Activated CD4-positive, alpha-beta T cell treated with anti-CD3 and anti-CD28 coated beads, Interleukin-2, Interleukin-6, amounts not matched to agents 100 ng/mL and 50 ng/mL, durations not matched to agents 16 hours and 8 hours (primary cell): ENCODE measurements around the gene CDK16.
A peak's percentile ranks its signal among the peaks of the same experiment; 100 is the strongest.

Source experiments
- DNase-seq: peaks from one replicate; pipeline ENCODE4 v3.0.0-alpha.2; 2020

The CDK16 gene

GRCh38 chrX:47218280-47218919, at the start of gene CDK16:
Gene CDK16 (plus strand): TSS chrX:47218681. CDS start chrX:47223558, 4,877 bp downstream.
- peak; percentile 89 for DNase-seq

GRCh38 chrX:47169273-47169672, 49.2 kb upstream of the CDK16 start:
- DNase-seq: no peak

- DNase-seq: no peak
Observed at GRCh38 chrX:47169726-47170515, 48.6 kb upstream of the CDK16 start.

GRCh38 chrX:47170861-47171692, 47.4 kb upstream of the CDK16 start:
- no peak for DNase-seq

DNA sequence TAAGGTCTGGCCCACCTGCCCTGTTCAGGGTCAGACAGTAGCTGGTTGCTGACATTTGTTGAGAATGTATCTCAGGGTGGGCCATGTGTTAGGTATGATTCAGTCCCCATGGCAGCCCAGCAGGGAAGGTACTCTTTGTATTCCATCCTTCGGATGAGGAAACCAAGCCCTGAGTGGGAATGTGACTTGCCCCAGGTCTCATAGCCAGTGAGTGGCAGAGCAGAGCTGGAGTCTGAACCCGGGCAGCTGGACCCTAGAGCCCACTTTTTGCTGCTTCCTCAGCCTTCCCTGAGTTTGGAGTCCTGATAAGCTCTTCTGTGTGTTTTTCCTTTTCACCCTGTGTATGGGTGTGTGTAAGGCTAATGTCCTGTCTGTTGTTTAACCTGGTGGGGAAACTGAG, 46.5 kb upstream of the CDK16 start:
- DNase-seq: no peak

DNA sequence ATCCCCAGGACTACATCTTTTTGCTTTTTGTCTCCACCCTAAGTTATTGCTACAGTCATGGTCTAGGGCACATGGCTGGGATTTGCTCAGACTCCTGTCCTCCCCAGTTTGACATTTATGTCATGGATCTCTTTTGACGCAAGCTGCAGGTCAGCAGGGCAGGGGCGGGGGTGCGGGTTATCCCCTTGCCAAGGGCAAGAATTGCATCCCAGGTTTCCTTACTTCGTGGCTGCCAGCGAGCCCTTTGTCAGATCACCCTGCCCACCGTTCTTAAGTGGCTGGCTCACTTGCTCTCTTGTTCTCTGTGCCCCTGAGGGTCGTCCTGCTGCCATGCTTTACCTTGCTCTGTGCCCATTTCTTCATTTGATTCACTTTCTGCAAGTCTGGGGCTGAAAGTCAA, 45.9 kb upstream of the CDK16 start:
- DNase-seq: no peak

GRCh38 chrX:47172971-47173792, 45.3 kb upstream of the CDK16 start:
- DNase-seq: no peak

GRCh38 chrX:47174376-47174775, 44.1 kb upstream of the CDK16 start:
- no peak for DNase-seq

DNA sequence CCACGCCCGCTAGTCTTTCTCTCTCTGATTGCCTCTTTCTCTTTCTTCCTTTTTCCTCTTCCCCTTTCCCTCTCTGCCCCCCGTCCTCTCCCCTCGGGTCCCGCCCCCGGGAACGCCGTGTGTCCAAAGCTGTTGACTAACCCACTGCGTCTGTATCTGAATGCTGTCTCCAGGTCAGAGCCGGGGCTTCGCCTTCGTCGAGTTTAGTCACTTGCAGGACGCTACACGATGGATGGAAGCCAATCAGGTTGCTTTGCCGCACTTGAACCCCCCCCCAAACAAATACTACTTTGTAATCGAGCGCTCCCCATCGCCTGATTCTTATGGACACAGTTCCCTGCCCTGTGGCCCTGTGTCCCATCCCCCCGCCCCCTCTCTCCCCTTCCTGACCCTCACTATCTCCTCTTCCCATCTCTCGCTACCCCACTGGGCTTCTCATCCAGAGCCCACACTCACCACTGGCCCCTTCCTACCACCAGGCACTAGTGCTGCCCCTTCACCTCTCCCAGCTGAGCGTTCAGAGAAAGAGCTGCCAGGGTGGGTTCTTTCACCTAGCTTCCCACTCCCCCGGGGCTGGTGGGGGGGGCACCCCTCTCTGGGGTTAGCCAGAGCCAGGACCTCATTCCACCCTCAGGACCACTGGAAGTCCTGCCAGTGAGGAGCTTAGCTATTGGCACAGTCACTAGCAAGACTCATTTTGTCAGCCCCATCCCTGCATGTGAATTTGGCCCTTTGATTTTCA, 43.5 kb upstream of the CDK16 start:
- DNase-seq: no peak

DNA sequence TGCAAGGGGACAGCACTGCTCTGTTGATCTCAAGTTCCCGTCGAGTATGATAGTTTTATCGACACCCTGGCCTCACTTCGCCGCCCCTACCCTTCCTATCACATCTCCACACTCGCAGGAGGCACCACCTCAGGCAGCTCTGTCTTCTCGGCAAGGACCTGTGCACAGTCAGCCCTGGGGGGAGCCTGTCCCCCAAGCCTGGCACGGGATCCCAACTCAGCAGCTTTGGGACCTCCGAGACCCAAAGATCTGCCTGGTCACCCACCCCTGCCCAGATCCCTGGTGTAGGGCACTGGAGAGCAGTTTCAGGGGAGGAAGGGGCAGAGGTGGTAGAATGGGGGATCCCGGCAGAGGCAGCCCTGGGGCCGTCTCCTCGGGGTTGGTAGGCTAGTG, 42.9 kb upstream of the CDK16 start:
- no peak for DNase-seq

- no peak for DNase-seq
Observed at GRCh38 chrX:47176101-47176740, 42.3 kb upstream of the CDK16 start.

- DNase-seq: no peak
Observed at GRCh38 chrX:47177079-47177478, 41.4 kb upstream of the CDK16 start.

DNA sequence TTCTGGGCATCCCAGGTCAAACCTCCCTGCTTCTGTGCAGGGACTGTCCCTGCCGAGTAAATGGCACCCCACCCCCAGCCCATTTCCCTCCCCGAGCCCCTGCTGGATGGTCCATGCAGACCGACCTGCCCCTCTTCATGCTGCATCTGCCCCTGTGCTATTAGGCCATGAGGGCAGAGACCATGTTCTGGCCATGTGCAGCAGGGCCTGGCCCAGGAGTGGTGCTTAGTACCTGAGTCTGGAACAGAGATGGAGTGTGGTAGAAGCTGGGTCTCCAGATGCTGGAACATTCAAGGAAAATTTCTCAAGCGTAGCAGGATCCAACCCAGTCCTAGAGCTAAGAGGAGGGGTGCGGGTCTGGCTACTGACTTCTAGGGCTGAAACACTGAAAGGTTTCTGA, 40.1 kb upstream of the CDK16 start:
- DNase-seq: no peak

- no peak for DNase-seq
Observed at GRCh38 chrX:47179221-47179927, 39.1 kb upstream of the CDK16 start.

DNA sequence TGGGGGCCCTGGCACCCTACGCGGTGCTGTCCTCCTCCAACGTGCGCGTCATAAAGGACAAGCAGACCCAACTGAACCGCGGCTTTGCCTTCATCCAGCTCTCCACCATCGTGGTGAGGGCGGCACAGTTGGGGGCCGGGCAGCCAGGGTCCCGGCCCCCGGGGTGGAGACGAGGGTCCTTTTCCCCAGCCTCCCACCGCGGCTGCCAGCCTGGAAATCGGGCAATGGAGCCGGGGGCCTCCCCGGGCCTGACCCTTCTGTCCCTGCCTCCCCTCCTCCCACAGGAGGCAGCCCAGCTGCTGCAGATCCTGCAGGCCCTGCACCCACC, 38.6 kb upstream of the CDK16 start:
- no peak for DNase-seq

- DNase-seq: no peak
Observed at GRCh38 chrX:47180346-47180745, 38.1 kb upstream of the CDK16 start.

- DNase-seq: no peak
Observed at GRCh38 chrX:47181301-47181700, 37.2 kb upstream of the CDK16 start.

DNA sequence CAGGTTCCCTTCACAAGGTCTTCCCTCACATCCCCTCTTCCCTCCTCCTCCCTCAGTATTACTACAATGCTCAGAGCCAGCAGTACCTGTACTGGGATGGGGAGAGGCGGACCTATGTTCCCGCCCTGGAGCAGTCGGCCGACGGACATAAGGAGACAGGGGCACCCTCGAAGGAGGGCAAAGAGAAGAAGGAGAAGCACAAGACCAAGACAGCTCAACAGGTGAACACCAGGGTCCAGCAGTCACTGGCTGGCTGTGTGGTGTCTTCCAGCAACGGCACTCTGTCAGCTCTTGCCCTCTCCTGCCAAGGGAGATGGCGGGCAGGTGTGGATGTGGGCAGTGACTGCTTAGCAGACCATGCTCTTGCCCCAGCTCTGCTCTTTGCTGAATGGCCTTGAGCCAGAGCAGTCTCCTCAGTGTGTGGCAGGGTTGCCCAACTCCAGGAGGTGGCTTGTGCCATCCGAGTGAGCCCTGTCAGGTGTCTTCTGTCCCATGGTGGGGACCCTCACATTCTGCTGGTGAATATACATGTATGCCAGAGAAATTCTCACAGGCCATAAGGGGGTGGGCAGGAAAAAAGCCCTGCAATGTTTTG, 36.3 kb upstream of the CDK16 start:
- DNase-seq: no peak

GRCh38 chrX:47184486-47184885, 34.0 kb upstream of the CDK16 start:
- DNase-seq: no peak

GRCh38 chrX:47185241-47185640, 33.2 kb upstream of the CDK16 start:
- no peak for DNase-seq
